Skin of body (tissue), 2 donors: ENCODE data around the gene OR5K4. TPM values are rescaled to one million over a fixed set of nuclear protein-coding genes. Genes with fewer than 3 reads are reported as not detected.

Source experiments
- DNase-seq: peaks from one replicate; lab custom pipeline; 2025; lab: John Stamatoyannopoulos, UW
- total RNA-seq: library from RNA; depleted of rRNA; stranded (reverse); fragments of >200 nt; gene quantifications from one replicate; pipeline ENCODE4 v1.2.3, GENCODE V29; 2014

OR5K4 gene, protein sequence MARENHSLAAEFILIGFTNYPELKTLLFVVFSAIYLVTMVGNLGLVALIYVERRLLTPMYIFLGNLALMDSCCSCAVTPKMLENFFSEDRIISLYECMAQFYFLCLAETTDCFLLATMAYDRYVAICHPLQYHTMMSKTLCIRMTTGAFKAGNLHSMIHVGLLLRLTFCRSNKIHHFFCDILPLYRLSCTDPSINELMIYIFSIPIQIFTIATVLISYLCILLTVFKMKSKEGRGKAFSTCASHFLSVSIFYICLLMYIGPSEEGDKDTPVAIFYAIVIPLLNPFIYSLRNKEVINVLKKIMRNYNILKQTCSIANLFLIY
- not detected for total RNA-seq

DNA sequence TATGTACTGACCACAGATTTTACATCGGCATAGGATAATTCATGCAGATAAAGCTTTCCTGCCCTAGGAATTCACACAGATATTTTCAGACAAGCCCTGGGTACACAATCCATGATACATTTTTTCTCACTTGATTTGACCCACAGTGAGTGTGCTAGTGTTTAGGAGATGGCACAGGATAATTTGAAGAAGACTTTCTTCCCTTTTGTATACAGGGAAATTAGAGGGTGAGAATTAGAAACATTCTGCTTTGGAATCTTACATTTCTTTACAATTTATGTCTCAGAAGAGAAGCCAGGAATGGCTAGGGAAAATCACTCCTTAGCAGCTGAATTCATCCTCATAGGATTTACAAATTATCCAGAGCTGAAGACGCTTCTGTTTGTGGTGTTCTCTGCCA, at the start of gene OR5K4:
Gene OR5K4, plus strand, starts transcription at position 301 of the 400 bp plus-strand sequence. Its CDS starts 0 bp downstream, at position 301.
- DNase-seq, result no peak

DNA sequence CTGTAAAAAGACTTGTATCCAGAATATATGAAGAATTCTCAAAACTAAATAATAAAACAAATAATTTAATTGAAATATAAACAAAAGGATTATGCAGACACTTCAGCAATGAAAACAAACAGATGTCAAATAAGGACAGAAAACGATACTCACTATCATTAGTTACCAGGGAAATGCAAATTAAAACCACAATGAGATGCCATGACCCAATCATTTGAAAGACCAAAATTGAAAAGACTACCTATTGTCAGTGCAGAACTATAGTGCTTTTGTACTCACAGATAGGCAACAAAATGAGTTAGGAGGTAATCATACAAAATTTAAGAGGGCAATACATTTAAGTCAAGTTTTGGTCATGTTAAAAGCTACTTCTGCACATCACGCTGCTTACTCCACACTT, 31.6 kb upstream of the OR5K4 start:
- no peak for DNase-seq

DNA sequence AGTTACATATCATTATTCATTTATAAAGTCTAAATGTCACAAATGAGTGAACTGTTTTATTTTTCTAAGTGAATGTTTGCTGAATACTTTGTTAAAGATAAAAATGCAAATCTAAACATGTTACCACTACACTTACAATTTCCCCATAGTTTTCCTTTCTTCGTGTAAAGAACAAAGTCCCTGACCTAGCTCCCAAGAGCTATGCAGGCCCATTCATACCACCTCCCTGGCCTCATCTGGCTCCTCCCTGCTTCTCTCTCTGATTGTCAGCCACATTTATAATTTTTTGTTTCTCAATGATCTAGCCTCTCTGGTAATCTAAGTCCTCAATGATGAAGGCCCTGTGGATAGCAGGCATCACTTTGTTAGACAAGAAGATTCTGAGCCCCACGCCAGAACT, 31.0 kb upstream of the OR5K4 start:
- no peak for DNase-seq

DNA sequence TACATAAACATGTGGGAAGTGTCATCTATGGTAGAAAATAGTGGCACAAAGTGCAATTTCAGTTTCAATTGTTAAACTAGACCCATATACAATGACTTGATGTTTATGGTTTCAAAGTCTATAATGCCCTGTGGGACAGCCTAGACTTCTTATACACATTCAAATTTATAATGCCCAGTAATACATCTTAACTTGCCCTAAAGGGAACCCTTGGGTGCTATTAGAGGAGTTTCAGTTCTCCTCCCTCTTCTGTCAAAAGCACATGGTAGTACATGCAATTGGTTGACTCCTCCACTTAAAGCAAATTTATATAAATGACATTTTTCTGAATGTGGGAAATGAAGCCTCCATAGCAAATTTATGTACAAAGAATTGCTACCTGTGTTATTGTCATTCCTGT, 30.2 kb upstream of the OR5K4 start:
- DNase-seq, result no peak

DNA sequence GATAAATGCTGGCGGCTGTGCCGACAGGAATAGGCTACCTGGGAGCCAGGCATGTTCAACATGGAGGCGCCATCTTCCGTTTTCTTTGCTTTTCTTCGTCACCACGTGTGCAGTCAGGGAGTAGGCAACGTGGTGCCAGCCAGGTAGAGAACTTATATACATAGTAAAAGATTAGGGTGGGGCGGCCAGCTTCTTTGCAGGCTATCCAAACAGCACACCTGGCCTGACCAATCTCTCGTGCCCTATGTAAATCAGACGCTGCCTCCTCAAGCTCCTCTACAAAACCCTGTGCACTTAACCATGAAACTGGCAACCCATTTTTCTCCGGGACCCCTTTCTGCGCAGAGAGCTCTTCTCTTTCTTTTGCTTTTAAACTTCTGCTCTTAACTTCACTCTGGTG, 28.6 kb upstream of the OR5K4 start:
- no peak for DNase-seq

DNA sequence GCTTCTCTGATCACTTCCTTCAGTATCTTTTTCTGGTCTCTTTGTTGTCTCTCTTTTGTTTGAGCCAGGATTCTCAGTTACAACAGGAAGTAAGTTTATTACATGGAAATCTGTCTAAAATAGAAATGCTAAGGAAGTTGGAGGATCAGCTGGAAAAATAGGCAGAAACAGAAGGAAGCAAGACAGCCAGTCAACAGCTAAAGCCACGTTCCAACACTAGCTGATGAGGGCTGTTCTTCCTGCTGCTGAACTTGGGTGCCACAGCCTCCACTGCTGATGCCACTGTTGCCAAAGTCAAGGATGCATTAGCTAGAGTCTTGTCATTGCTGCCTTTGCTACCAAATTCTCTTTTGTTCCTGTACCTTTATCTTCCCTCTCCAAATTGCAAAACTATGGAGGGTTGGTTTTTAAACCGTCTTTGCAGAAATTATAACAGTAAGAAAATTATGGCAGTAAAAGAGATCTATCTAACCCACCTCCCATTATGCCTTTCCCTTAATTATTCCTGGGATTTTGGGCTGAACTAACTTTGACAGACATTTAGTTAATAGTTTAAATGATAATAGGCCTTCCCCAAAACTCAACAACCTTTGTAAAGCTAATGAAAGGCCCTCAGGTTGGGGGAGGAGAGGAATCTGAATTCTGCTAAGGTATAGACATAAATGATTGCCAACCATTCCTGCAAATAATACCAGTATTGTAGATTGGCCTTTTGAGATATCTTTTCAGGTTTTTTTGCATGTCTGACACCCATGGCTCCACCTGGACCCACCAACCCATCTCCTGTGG, 27.4 kb upstream of the OR5K4 start:
- no peak for DNase-seq

DNA sequence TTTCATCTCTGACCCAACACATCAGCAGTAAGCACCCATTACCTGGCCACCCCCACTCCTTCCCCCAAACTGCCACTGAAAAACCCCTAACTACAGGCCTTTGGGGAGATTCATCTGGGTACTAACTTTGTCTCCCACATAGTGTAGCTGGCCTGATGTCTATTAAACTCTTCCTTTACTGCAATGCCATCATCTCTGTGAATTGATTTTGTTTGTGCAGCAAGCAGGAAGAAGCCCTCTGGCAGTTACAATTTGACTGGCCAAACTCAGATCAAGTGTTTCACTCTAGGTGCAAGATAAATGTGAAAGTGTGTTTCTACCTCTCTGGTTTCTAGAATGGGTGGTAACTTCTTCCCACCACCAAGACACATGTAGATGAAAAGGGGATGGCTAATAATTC, 26.7 kb upstream of the OR5K4 start:
- DNase-seq, result no peak

DNA sequence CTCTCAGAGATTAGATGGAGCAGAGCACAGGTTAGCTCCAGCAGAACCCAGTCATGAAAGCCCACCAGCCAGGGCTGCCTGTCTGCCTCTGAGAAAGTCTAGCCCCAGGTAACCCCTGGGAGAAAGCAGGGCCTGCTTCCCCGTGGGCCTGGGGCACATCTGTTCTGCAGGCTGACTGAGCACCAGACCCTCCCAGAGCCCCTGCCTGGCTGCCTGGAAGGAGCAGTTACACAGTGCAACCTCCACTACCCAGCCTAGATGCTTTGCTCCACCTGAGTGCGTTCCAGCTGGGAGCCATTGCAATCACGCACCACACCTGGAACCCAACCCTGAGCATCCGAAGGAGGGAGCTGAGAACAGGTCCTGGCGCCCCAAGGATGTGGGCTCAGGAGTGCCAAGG, 24.7 kb upstream of the OR5K4 start:
- no peak for DNase-seq

DNA sequence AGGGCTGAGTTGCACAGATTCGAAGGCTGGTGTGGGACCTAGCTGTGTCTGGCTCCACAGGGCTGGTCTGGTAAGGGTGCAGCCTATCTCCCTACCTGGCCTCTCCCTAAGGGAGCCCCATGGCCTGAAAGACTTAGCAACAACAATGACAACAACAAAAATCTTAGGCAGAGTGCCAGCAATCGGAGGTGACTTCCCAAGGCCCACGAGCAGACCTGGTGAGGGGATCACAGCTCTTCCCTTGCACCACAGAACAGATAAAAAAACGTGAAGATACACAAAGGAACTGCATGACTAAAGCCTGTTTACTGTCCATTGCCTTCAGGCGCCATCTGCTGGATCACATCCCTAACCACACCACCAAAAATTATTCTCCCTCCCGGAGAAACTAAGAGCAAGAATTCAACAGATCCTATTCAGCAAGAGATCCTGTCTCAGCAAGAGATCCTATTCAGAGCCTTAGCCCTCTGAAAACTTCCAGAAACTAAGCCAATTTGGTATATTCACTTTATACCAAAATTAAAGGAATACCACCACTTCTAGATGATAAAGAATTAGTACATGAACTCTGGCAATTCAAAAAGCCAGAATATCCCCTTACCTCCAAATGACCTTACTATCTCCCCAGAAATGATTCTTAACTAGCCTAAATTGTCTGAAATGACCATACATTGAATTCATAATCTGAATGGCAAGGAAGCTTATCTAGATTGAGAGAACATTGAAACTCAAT, 24.1 kb upstream of the OR5K4 start:
- peak; percentile 18 for DNase-seq

DNA sequence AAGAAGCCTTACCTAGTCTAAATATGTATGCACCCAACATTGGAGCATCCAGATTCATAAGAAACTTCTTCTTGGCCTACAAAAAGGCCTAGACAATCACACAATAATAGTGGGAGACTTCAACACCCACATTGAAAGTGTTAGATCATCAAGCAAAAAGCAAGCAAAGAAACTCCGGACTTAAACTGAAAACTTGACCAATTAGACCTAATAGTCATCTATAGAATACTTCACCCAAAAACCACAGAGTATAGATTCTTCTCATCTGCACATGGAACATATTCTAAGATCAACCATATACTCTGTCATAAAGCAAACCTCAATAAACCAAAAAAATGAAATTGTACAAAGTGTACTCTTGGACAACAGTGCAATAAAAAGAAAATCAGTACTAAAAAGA, 22.3 kb upstream of the OR5K4 start:
- no peak for DNase-seq

DNA sequence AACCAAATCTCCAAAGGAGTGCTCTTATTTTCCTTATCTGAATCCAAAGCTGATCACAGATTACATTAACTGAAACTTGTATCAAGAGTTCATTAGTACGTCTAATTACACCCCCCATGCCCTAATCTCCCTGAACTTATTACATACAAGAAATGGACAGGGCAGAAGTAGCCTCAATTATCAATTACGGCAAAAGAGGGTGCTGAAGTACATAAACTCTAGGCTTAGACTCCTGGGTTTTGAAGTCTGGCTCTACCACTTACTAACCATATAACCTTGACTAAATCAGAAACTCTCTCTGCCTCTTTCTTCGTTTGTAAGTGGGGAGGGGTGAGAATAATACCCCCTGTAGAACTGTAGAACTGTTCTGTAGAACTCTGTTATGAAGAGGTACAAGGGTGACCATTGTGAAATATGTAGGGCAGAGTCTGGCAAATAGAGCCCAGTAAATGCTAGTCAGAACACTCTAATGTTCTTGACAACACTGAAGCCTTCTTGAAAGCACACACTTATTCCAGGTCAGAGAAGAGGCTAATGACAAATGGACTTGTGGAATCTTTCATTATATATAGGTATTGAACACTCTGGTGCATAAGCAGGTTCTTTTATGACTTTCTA, 19.6 kb upstream of the OR5K4 start:
- DNase-seq, result no peak

DNA sequence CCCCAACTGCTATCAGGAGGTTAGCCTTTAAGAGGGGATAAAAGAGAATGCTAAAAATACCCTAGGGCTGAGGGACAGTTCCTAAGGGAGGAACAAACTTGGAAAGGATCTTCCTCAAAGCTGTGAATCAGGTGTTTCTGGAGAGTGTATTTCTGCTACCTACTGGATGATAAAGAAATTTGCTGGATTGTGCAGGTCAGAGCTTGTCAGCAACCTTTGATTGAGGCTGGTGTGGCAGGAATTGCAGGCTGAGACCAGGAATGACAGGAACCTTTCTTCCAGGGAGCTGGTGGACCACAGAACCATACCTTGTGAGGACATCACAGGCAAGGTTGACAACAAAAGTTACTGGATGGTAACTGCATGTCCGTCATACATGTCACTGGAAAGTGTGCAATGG, 14.6 kb upstream of the OR5K4 start:
- no peak for DNase-seq

DNA sequence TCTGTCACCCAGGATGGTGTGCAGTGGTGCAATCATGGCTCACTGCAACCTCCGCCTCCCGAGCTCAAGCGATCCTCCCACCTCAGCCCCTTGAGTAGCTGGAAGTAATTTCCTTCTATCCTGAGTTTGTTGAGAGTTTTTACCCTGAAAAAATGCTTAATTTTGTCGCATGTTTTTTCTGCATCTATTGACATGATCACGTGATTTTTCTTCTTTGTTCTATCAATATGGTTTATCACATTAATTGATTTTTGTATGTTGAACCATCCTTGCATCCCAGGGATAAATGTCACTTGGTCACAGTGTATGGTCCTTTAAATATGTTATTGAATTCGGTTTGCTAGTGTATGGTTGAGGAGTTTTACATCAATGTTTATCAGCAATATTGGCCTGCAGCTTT, 11.9 kb upstream of the OR5K4 start:
- DNase-seq, result no peak

DNA sequence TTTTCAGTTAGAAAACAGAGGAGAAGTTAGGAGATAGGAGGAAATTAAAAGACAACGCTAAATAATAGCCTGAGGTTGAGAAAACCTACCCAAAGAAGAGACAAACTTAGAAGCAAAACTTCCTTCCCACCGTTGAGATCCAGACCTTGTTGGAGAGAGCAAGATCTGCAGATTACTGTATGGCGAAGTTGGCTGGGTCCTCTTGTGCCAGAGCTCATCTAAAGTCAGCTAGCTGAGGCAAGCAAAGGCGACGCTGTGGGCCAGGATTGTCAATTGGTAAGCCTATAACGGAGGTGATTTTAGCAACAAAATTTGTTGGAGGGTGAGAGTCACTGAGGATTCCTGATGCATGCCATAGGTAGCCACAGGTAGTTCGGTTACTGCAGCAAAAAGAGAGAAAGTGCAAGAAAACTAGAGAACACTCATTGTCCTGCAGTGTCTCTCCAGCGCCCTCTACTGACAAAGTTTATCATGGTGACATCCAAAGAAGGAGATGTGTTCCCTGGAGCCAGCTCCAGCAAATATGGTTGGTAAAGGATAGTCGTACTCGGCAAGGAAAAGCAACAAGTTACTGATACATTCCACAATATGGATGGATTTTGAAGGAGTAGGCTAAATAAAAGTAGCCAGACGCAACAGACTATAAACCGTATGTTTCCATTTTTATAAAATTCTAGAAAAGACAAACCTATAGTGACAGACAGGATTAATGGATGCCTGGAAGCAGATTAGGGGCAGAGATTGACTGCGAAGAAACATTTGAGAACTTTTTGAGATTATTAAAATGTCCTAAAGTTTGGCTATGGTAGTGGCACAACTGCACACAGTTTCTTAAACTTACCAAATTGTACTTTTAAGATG, 9.8 kb upstream of the OR5K4 start:
- DNase-seq, result no peak

DNA sequence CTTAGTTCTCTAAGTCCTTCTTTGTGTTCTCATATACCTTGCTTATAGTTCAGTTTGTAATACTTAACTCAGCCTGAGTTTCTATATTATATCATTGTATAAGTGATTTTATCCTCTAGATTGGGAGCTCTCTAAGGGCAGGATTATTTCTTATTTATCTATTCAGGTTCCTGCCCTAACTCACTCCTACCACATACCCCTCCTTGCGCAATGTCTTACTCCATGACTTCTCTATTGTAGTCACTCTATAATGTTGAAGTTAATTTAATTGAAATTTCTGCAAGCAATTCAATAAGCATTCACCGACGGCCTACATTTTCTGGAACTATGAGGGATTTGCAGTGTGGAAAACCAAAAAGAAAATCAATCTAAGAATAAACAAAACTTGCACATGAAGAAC, 3.6 kb upstream of the OR5K4 start:
- no peak for DNase-seq

DNA sequence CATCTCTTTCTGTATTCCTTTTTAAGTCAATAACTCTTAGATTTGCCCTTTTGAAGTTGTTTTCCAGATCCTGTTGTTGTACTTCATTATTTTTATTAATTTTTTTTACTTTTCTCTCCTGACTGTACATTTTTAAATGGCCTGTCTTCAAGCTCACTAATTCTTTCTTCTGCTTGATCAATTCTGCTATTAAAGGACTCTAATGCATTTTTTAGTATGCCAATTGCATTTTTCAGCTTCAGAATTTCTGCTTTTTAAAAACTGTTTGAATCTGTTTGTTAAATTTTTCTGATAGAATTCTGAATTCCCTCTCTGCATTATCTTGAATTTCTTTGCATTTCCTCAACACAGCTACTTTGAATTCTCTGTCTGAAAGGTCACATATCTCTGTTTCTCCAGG, 5.6 kb downstream of the OR5K4 start:
- DNase-seq, result no peak

DNA sequence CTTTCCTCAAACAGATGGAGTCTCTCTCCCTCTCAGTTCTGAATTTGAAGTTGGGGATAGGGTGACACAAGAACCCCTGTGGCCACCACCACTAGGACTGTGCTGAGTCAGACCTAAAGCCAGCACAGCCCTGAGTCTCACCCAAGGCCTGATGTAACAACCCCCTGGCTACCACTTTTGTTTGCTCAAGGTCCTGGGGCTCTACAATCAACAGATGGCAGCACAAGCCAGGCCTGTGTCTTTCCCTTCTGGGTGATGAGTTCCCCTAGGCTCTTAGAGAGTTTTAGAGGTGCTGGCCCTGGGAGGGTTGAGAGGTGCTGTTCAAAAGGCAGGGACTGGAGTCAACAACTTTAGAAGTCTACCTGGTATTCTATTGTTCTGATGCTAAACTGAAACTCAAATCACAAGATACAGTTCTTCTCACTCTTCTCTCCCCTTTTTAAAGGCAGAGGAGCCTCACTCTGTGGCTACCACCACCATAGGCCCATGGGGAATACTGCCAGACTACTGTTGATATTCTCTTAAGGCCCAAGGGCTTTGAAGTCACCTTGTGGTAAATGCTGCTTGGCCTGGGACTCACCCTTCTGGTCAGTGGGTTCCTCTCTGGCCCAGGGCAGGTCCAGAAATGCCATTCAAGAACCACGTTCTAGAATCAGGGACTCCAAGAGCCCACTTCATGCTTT, 6.5 kb downstream of the OR5K4 start:
- DNase-seq, result no peak

DNA sequence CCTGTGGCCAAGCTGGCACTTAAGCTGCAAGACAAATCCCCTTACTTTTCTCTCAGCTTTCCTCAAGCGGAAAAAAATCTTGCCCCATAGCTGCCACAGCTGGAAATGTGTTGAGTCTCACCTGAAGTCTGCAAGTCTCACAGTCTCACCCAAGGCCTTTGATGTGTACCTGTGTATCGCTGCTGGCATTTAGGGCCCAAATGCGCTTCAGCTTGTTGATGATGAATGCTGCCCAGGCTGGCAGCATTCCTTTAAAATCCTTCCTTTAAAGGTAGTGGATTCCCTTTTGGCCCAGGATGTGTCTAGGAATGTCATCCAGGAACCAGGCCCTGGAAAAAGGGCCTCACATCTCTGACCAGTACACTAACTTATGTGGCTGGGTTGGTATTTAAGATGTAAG, 7.0 kb downstream of the OR5K4 start:
- DNase-seq, result no peak

DNA sequence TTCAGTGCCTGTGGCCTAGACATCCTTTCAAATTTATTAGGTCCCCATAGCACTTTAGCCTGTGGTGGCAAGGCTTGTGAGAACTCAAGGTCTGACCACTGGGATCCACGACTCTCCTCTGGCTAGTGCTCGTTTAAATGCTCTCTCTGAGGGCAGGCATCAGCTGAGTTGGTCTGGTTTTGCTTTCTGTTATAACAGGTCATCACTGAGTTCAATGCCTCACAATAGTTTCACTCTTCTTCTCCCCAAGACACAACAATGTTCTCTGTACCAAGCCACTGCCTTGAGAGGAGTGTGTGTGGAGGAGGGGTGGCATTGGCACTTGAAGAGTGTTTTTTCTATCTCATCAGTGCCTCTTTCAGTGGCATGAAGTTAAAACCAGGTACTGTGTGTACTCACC, 7.6 kb downstream of the OR5K4 start:
- no peak for DNase-seq

DNA sequence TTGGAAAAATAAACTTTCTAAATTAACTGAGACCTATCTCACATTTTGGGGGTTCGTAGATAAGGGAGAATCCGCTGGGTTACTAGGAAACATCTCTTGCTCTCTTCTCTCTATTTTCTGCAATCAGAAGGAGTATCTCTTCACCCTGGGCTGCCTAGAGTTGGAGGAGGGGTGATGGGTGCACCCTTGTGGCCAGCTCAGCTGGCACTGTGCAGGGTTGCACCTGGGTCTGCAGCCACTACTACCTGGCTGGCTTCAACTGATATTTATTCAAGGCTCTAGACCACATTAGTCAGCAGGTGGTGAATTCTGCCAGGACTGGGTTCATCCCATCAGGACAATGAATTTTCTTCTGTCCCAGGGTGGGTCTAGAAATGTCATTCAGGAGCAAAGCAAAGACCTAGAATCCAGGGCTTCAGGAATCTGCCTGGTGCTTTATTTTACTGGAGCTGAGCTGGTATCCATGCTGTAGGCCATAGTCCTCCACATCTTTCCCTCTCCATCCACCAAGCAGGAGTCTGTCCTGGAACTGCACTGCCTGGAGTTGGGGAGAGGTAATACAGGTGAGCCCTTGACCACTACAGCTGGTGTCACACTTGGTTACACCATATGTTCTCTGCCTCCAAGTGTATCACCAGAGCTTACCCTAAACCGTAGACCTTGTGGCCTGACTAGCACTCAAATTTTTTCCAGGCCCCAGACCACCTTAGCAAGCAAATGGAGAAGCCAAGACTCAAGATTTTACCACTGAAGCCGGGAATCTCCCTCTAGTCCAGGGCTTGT, 14.0 kb downstream of the OR5K4 start:
- no peak for DNase-seq
